H1 (cell line): Measurements from ENCODE around the gene ZNF496. TPM values are rescaled to one million over a fixed set of nuclear protein-coding genes. Genes with fewer than 3 reads are reported as not detected.

Experiments
- CTCF ChIA-PET: fragments of 300-600 bp; sonication (Branson Sonifier 250); formaldehyde crosslinking; loops from one replicate; lab custom pipeline; 2021; ENCODE audit not compliant: partially characterized antibody; lab: Charles Lee
- POLR2A ChIA-PET: fragments of 300-600 bp; sonication (Branson Sonifier 250); formaldehyde crosslinking; loops from one replicate; lab custom pipeline; 2021; ENCODE audit warnings: inconsistent platforms; ENCODE audit not compliant: partially characterized antibody; lab: Charles Lee
- DNase-seq, 2 experiments: peaks; one replicate each; pipeline versions ENCODE4 v3.0.0 to v3.0.0-alpha.2; 2010 to 2022; ENCODE audit warnings: low spot score in 2 of 2, low read depth in 1 of 2, mixed read lengths in 1 of 2
- FAIRE-seq: peaks from 2 replicates; lab custom pipeline; 2011; peaks lifted over from hg19 to GRCh38; lab: Jason Lieb, UNC
- H2AFZ ChIP-seq: 2 replicates; pipeline ENCODE4 v1.8.1; 2012; ENCODE audit warnings: low read length, inconsistent platforms
- H2AK5ac ChIP-seq: 2 replicates; pipeline ENCODE4 v1.6.1; 2013; ENCODE audit warnings: low read depth, low read length
- H2BK120ac ChIP-seq: replicated peaks from 2 replicates; pipeline ENCODE3; 2013; ENCODE audit warnings: low read depth, low read length, inconsistent platforms
- H2BK12ac ChIP-seq: 2 replicates; pipeline ENCODE4 v1.6.1; 2013; ENCODE audit warnings: low read depth, low read length
- H2BK15ac ChIP-seq: 2 replicates; pipeline ENCODE4 v1.6.1; 2013; ENCODE audit warnings: low read length
- H2BK20ac ChIP-seq: 2 replicates; pipeline ENCODE4 v1.6.1; 2013; ENCODE audit warnings: low read length
- H2BK5ac ChIP-seq: 2 replicates; pipeline ENCODE4 v1.6.1; 2013; ENCODE audit warnings: low read depth, low read length
- H3K14ac ChIP-seq: 2 replicates; pipeline ENCODE4 v1.6.1; 2013; ENCODE audit warnings: inconsistent platforms; ENCODE audit not compliant: insufficient read length
- H3K18ac ChIP-seq: 2 replicates; pipeline ENCODE4 v1.6.1; 2013; ENCODE audit warnings: low read length; ENCODE audit errors: extremely low read depth
- H3K23ac ChIP-seq: 2 replicates; pipeline ENCODE4 v1.6.1; 2013; ENCODE audit warnings: inconsistent platforms; ENCODE audit not compliant: insufficient read length
- H3K23me2 ChIP-seq: 2 replicates; pipeline ENCODE4 v1.6.1; 2013; ENCODE audit warnings: low read depth, low read length
- H3K27ac ChIP-seq: 2 replicates; pipeline ENCODE4 v1.6.1; 2011; ENCODE audit warnings: low read depth, low read length, inconsistent platforms
- H3K27me3 ChIP-seq, 4 experiments: replicated peaks in 1 of 4; 1 replicate in 1 of 4; 2 replicates in 3 of 4; pipeline versions ENCODE4 v1.6.1 to v1.8.1; 2011 to 2013; ENCODE audit warnings: low read length in 3 of 4, mild to moderate bottlenecking in 3 of 4, inconsistent platforms in 2 of 4, mixed read lengths in 2 of 4, moderate library complexity in 1 of 4; ENCODE audit not compliant: control insufficient read depth in 3 of 4, insufficient read depth in 3 of 4; ENCODE audit errors: extremely low read depth in 1 of 4
- H3K36me3 ChIP-seq, 4 experiments: 2 replicates each; pipeline versions ENCODE4 v1.6.1 to v1.8.1; 2011 to 2013; ENCODE audit warnings: mild to moderate bottlenecking in 4 of 4, low read length in 3 of 4, moderate library complexity in 2 of 4, control low read depth in 1 of 4, inconsistent platforms in 1 of 4; ENCODE audit not compliant: insufficient read depth in 4 of 4, control insufficient read depth in 2 of 4
- H3K4ac ChIP-seq: replicated peaks from 2 replicates; pipeline ENCODE3; 2013; ENCODE audit warnings: low read length, low read depth, mixed read lengths, inconsistent platforms; ENCODE audit not compliant: insufficient read length
- H3K4me1 ChIP-seq, 4 experiments: replicated peaks in 1 of 4; 1 replicate in 1 of 4; 2 replicates in 3 of 4; pipeline versions ENCODE4 v1.6.1 to v1.8.1; 2011 to 2013; ENCODE audit warnings: low read length in 3 of 4, inconsistent platforms in 2 of 4, mixed read lengths in 1 of 4; ENCODE audit not compliant: insufficient read depth in 4 of 4, control insufficient read depth in 3 of 4
- H3K4me2 ChIP-seq, 2 experiments: 2 replicates each; pipeline versions ENCODE4 v1.6.1 to v1.8.1; 2011 to 2013; ENCODE audit warnings: low read depth in 2 of 2, low read length in 2 of 2, control low read depth in 1 of 2, inconsistent platforms in 1 of 2, mild to moderate bottlenecking in 1 of 2; ENCODE audit not compliant: insufficient read depth in 1 of 2
- H3K4me3 ChIP-seq, 4 experiments: fragments of 200-600, 300-600 bp in 1 of 4; sonication (generic), shearing (Covaris generic), sonication (Bioruptor Twin) in 1 of 4; 2 replicates each; pipeline versions ENCODE4 v1.5.1 to v1.8.1; 2011 to 2016; ENCODE audit warnings: low read length in 4 of 4, low read depth in 3 of 4, control low read depth in 2 of 4, inconsistent platforms in 2 of 4, mild to moderate bottlenecking in 2 of 4, mixed read lengths in 1 of 4, moderate library complexity in 1 of 4; ENCODE audit not compliant: insufficient read depth in 2 of 4; ENCODE audit errors: extremely low read depth in 1 of 4
- H3K56ac ChIP-seq: replicated peaks from 2 replicates; pipeline ENCODE3; 2013; ENCODE audit warnings: low read depth, mild to moderate bottlenecking, mixed read lengths, low read length, inconsistent platforms; ENCODE audit not compliant: insufficient read length
- H3K79me1 ChIP-seq: 2 replicates; pipeline ENCODE4 v1.6.1; 2013; ENCODE audit warnings: low read depth, low read length, control low read depth
- H3K79me2 ChIP-seq, 2 experiments: 2 replicates each; pipeline versions ENCODE4 v1.6.1 to v1.8.1; 2012 to 2013; ENCODE audit warnings: low read length in 2 of 2, mild to moderate bottlenecking in 2 of 2, inconsistent platforms in 1 of 2; ENCODE audit not compliant: insufficient read depth in 2 of 2, control insufficient read depth in 1 of 2
- H3K9ac ChIP-seq, 4 experiments: replicated peaks in 1 of 4; 1 replicate in 1 of 4; 2 replicates in 3 of 4; pipeline versions ENCODE4 v1.6.1 to v1.8.1; 2011 to 2013; ENCODE audit warnings: low read depth in 3 of 4, low read length in 3 of 4, control low read depth in 2 of 4, mild to moderate bottlenecking in 2 of 4, moderate library complexity in 2 of 4, inconsistent platforms in 1 of 4; ENCODE audit errors: extremely low read depth in 1 of 4
- H3K9me3 ChIP-seq, 2 experiments: 2 replicates each; pipeline versions ENCODE4 v1.6.1 to v1.8.1; 2012 to 2013; ENCODE audit warnings: mild to moderate bottlenecking in 2 of 2, moderate library complexity in 2 of 2, control low read depth in 1 of 2, inconsistent platforms in 1 of 2, low read depth in 1 of 2, low read length in 1 of 2, mixed read lengths in 1 of 2; ENCODE audit not compliant: insufficient read depth in 2 of 2
- H4K20me1 ChIP-seq, 2 experiments: replicated peaks in 1 of 2; 2 replicates each; pipeline versions ENCODE3 to v1.8.1; 2011 to 2013; ENCODE audit warnings: inconsistent platforms in 2 of 2, low read length in 2 of 2, mild to moderate bottlenecking in 1 of 2; ENCODE audit not compliant: insufficient read depth in 2 of 2, control insufficient read depth in 1 of 2
- H4K5ac ChIP-seq: 2 replicates; pipeline ENCODE4 v1.6.1; 2013; ENCODE audit warnings: low read length, low read depth, mixed read lengths, inconsistent platforms; ENCODE audit not compliant: insufficient read length
- H4K8ac ChIP-seq: 2 replicates; pipeline ENCODE4 v1.8.0; 2013; ENCODE audit warnings: mild to moderate bottlenecking, moderate library complexity, low read length, inconsistent platforms; ENCODE audit not compliant: insufficient read depth; ENCODE audit errors: extremely low read depth
- H4K91ac ChIP-seq: replicated peaks from 2 replicates; pipeline ENCODE3; 2013; ENCODE audit warnings: low read length, mixed read lengths, inconsistent platforms; ENCODE audit not compliant: insufficient read length
- EZH2 ChIP-seq: fragments of 200-600 bp; sonication (generic); IDR thresholded peaks from 2 replicates; pipeline ENCODE4 v1.7.1; 2012; ENCODE audit warnings: low read depth, mild to moderate bottlenecking, moderate library complexity, low read length, inconsistent platforms; ENCODE audit not compliant: severe bottlenecking
- GABPA ChIP-seq: IDR thresholded peaks from 2 replicates; pipeline ENCODE4 v1.6.1; 2011; ENCODE audit warnings: mild to moderate bottlenecking, low read length, moderate library complexity, borderline replicate concordance; ENCODE audit not compliant: insufficient read depth
- HDAC6 ChIP-seq: IDR thresholded peaks from one replicate; pipeline ENCODE4 v1.7.1; 2012; ENCODE audit warnings: low read depth, mild to moderate bottlenecking, inconsistent platforms, low read length, moderate library complexity
- NRF1 ChIP-seq: IDR thresholded peaks from 2 replicates; pipeline ENCODE4 v1.6.1; 2011; ENCODE audit warnings: mild to moderate bottlenecking, low read depth, low read length, improper control_type of control experiment
- POLR2A ChIP-seq, 2 experiments: IDR thresholded peaks; 1 replicate in 1 of 2; 2 replicates in 1 of 2; pipeline ENCODE4 v1.6.1; 2011; ENCODE audit warnings: low read depth in 2 of 2, low read length in 2 of 2, mild to moderate bottlenecking in 2 of 2; ENCODE audit errors: control extremely low read depth in 1 of 2
- POLR2AphosphoS5 ChIP-seq: IDR thresholded peaks from 2 replicates; pipeline ENCODE4 v1.6.1; 2011; ENCODE audit warnings: low read depth, low read length
- SAP30 ChIP-seq: fragments of 300-600 bp; sonication (generic); IDR thresholded peaks from 2 replicates; pipeline ENCODE4 v1.7.1; 2012; ENCODE audit warnings: low read length, moderate library complexity, mild to moderate bottlenecking, inconsistent platforms; ENCODE audit not compliant: insufficient read depth, insufficient replicate concordance
- SIN3A ChIP-seq, 2 experiments: IDR thresholded peaks in 1 of 2; conservative IDR thresholded peaks in 1 of 2; 2 replicates each; pipeline ENCODE4 v1.6.1; 2011 to 2012; ENCODE audit warnings: low read length in 2 of 2, improper control_type of control experiment in 1 of 2, low read depth in 1 of 2, mild to moderate bottlenecking in 1 of 2
- SP1 ChIP-seq: IDR thresholded peaks from 2 replicates; pipeline ENCODE4 v1.6.1; 2011; ENCODE audit warnings: low read depth, low read length
- SP4 ChIP-seq: IDR thresholded peaks from 2 replicates; pipeline ENCODE4 v1.6.1; 2012; ENCODE audit warnings: low read length, inconsistent platforms
- SRF ChIP-seq: IDR thresholded peaks from 2 replicates; pipeline ENCODE4 v1.6.1; 2011; ENCODE audit warnings: mild to moderate bottlenecking, low read depth, low read length, moderate library complexity
- TBP ChIP-seq: IDR thresholded peaks from 2 replicates; pipeline ENCODE4 v1.6.1; 2011; ENCODE audit warnings: low read depth, low read length, improper control_type of control experiment
- TEAD4 ChIP-seq: IDR thresholded peaks from 2 replicates; pipeline ENCODE4 v1.6.1; 2012; ENCODE audit warnings: low read depth, low read length, inconsistent platforms, mixed read lengths
- ZNF274 ChIP-seq: IDR thresholded peaks from 2 replicates; pipeline ENCODE4 v1.7.0; 2012; ENCODE audit warnings: low read length, borderline replicate concordance; ENCODE audit errors: extremely low read depth
- WGBS, 2 experiments: shearing (Covaris generic) in 1 of 2; methylation state at CpG; one replicate each; pipeline versions ENCODE4 v1.1.6 to v1.1.7; 2013 to 2015; ENCODE audit warnings: low lambda C conversion rate in 2 of 2, mixed read lengths in 2 of 2, inconsistent platforms in 1 of 2, low coverage in 1 of 2, missing lambda C conversion rate in 1 of 2; ENCODE audit not compliant: insufficient replicate concordance in 2 of 2, insufficient coverage in 1 of 2, insufficient read length in 1 of 2; ENCODE audit errors: extremely low coverage in 1 of 2, missing lambda C conversion rate in 1 of 2; 5-methylcytosine and 5-hydroxymethylcytosine counted together
- polyA plus RNA-seq, 7 experiments: library from polyadenylated mRNA; depleted of rRNA in 3 of 7; stranded (reverse) in 5 of 7; unstranded in 2 of 7; fragments of >200 nt in 5 of 7; fragments of 200-250 nt in 2 of 7; gene quantifications; 1 replicate in 5 of 7; 2 replicates in 1 of 7; 4 replicates in 1 of 7; pipeline versions ENCODE4 v1.2.1 to v1.2.3, GENCODE V29; 2011 to 2013; ENCODE audit warnings: missing spikeins in 2 of 7, mixed read lengths in 2 of 7
- total RNA-seq: library from RNA; stranded (reverse); fragmentation: NEBNext Ultra II Directional; extraction: Animal tissue kit (Norgen Biotek cat#: 25700); gene quantifications from 2 replicates; pipeline ENCODE4 v1.2.1, GENCODE V29; 2021

ZNF496 gene
- total and polyA plus RNA-seq, 2 of the 8 experiments (the other 6 are each of a cell fraction or from before 2014, with no cell fraction given), result 27.9 to 71.4 TPM

GRCh38 chr1:247298701-247299100 lies 33.0 kb downstream of the ZNF496 start:
- POLR2A ChIA-PET, result interaction anchor here (1.0 to 8.1 kb wide), 3 partner anchors 10 to 33 kb away, joined by 4 to 46 read pairs (median 5); partner anchors contain the start of gene ZNF496
- TF ChIP-seq POLR2AphosphoS5, result no peak; the same call in 1 of the 2 replicates
- no peak for TF ChIP-seq TBP
- TF ChIP-seq NRF1, result no peak
- peak; percentile 56 to 86; a peak in 2 of 4 replicates for TF ChIP-seq SIN3A (conservative IDR thresholded peaks at IDR 0.05 in 1 of 2, IDR thresholded peaks at IDR 0.05 in 1 of 2; ENCODE audit: low read depth in 1 of 2, low read length in 2 of 2)
- TF ChIP-seq SRF, result no peak
- peak; percentile 75 for TF ChIP-seq SAP30
- no peak for TF ChIP-seq GABPA
- TF ChIP-seq ZNF274, result no peak
- peak; percentile 21; the same call in 1 of the 2 replicates for TF ChIP-seq TEAD4
- TF ChIP-seq HDAC6, result no peak
- TF ChIP-seq SP1, result no peak
- TF ChIP-seq EZH2, result no peak
- TF ChIP-seq POLR2A (IDR thresholded peaks at IDR 0.05; ENCODE audit: control extremely low read depth in 1 of 2, low read depth in 2 of 2, low read length in 2 of 2), result 0 out of 3 replicates have a peak, but pooled peaks of 1 of the 2 experiments have one; percentile 15
- TF ChIP-seq SP4, result no peak

More at GRCh38 chr1:247298701-247299100, 33.0 kb downstream of the ZNF496 start:
- Histone ChIP-seq H2AFZ (no peak overlapping the region), H3K23ac (no peak overlapping the region), H2BK20ac (no peak overlapping the region), H4K20me1 (no peaks in the 10 kb centered on the region), H3K79me1 (peaks cover 2% of the 10 kb centered on the region; the same call in 1 of the 2 replicates), H3K27ac (no peak overlapping the region), H3K56ac (no peak overlapping the region), H3K4me2 (peak overlapping the region; percentile 29 to 48; a peak in 3 of 4 replicates), H2BK12ac (no peak overlapping the region), H3K4ac (no peak overlapping the region), H2AK5ac (no peak overlapping the region), H2BK120ac (no peak overlapping the region), H3K9ac (no peak overlapping the region), H3K14ac (no peak overlapping the region), H3K4me1 (peaks cover 18 to 40% (median 38%) of the 10 kb centered on the region in 4 experiments), H3K27me3 (no peaks in the 10 kb centered on the region), H4K8ac (no peak overlapping the region), H3K23me2 (no peaks in the 10 kb centered on the region; the same call in 1 of the 2 replicates), H3K36me3 (peaks cover 22 to 47% (median 37%) of the 10 kb centered on the region in 4 experiments), H4K5ac (no peak overlapping the region), H4K91ac (no peak overlapping the region), H3K18ac (peak overlapping the region; percentile 1; the same call in 1 of the 2 replicates), H3K4me3 (no peak overlapping the region), H3K79me2 (no peaks in the 10 kb centered on the region), H3K9me3 (peaks cover 0 to 8% of the 10 kb centered on the region in 2 experiments; a peak in 1 of 4 replicates), H2BK15ac (no peak overlapping the region), H2BK5ac (no peak overlapping the region)
- FAIRE-seq, result no peak
- CTCF ChIA-PET, result interaction anchor here (1.2 to 1.7 kb wide), 2 partner anchors 10 to 30 kb away, joined by 4 read pairs; no protein-coding TSS in a partner anchor
- no peak for DNase-seq
- 49% methylated on average over 4 of the region's 4 CpGs; no CpG with 5 or more reads in 1 of the 2 experiments for WGBS, 2 experiments
